Hypothalamus (tissue), 51 donors: ENCODE data around the gene SULT2A1.
"Not testable (repeated sequence)": the region's sequence is repeated elsewhere in the genome, so short reads cannot be mapped to it uniquely, and the experiment has no call there.

Source experiments
- DNase-seq, 51 donors: peaks; one replicate each; lab custom pipeline; 2025; lab: John Stamatoyannopoulos, UW

SULT2A1 gene

DNA sequence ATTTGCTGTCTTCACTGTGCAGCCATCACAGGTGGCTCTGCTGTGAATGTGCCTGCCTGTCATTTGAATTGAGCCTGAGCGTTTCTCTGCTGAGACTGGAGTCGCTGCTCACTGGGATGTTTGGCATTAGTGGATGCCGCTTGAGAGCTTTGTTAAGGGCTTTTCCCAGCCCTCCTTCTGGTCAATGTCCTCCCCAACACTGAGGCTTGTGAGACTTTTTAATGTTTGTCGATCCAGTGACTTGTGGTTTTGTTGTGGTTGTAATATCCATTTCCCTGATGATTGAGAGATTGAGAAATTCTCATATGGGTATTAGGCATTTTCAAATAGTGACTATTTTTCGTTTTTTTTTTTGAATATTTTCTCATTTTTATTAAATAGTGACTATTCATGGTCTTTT is 24.5 kb downstream of the SULT2A1 start:
- DNase-seq, result no peak

DNA sequence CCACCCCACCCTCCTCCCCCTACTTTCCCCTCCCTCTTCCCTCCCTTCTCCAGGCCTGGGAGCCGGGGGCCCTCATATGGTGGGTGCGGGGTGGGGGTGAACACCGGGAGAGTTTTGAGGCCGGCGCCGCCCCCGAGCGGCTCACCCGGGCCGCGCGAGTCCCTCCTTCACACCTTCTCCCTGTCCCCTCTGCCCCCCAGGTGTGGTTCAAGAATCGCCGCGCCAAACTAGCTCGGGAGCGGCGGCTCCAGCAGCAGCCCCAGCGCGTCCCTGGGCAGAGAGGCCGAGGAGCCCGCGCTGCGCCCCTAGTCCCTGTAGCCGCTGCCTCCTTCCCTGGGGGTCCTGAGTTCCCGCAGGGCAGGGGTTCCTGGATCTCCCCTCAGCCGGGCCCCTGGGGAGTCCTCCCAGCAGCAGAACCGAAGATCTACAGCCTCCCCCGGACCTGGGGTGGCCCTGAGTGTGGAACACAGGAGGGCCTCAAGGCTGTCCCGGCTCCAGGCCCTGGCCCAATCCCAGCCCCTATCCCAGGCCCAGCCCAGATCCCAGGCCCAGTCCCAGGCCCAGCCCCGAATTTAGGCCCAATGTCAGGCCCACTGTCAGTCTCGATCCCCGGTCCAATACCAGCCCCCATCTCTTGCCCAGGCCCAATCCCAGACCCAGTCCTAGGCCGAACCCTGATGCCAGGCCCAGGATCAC is 25.4 kb downstream of the SULT2A1 start:
- no peak for DNase-seq

DNA sequence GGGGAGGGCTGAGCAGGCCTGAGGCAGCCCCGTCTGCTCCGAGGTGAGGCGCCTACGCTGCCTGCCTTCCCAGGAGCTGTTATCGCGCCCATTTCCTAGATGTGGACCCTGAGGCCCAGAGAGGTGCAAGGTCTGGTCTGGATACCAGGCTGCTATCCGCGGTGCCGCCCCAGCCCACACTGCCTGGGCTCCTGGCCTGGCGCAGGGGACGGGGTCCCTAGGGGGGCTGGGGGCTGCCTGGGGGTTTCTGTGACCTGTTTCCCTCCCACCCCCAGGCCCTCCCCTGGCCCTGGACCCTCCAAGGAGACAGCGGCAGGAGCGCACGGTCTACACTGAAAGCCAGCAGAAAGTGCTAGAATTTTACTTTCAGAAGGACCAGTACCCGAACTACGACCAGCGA is 26.3 kb downstream of the SULT2A1 start:
- not testable (repeated sequence) for DNase-seq

DNA sequence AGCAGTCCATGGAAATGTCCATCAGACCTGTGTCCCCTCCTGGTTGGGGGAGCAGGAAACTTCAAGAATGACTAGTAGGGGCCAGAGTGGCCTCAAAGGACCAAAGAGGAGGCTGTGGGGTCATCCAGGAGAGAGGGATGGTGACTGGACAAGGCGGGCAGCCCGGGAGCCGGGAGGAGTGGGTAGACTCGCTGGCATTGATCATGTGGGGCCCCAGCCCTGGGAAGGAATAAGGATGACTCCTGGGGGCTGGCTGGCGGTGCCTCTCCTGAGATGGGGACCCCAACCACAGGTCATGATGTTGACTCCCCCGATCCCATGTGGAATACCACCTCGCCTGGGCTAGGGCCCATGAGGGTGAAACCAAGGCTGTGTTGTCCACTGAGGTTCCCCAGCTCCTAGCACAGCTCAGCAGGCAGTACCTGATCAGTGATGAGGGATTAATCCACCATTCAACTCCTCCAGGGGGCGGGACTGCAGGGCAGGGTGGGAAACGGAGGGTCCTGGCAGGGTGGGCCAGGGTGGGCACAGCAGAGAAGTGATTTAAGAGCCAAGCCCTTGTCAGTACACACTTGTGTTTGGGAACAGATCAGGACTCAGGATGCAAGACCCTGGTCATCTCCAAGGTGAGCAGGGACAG is 27.3 kb downstream of the SULT2A1 start, which contains the start of gene TPRX2:
TPRX2 (plus strand) TSS at position 590 of the 640 bp plus-strand sequence; CDS start at position 602, 12 bp downstream.
- DNase-seq, result not testable (repeated sequence)

DNA sequence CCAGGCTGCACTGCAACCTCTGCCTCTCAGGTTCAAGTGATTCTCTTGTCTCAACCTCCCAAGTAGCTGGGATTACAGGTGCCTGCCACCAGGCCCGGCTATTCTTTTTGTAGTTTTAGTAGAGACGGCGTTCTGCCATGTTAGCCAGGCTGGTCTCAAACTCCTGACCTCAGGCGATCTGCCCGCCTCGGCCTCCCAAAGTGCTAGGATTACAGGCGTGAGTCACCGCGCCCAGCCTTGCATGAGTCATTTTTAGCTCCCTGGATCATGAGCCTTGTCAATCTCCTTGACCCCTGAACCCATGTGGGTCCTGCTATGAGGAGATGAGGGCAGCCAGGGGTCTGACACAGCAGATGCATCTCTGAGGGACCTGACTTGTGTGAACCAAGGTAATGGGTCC is 27.9 kb downstream of the SULT2A1 start:
- DNase-seq, result not testable (repeated sequence)

DNA sequence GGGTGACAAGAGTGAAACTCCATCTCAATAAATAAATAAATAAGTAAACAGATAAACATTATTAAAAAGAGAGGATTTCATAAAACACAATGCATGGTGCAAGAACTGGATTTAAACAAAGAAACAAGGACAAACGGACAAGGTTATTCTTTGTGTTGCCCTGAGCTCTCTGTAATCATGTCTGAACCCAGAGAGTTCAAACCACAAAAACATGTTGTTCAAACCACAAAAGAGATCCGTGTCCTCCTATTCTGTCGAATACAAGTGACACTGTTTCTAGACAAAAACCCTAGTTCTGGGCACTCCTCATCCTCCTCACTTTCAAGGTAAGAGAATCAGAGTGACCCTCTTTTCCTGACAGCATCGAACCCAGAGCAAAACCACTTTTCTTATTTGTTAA is 31.7 kb downstream of the SULT2A1 start:
- DNase-seq, result no peak

DNA sequence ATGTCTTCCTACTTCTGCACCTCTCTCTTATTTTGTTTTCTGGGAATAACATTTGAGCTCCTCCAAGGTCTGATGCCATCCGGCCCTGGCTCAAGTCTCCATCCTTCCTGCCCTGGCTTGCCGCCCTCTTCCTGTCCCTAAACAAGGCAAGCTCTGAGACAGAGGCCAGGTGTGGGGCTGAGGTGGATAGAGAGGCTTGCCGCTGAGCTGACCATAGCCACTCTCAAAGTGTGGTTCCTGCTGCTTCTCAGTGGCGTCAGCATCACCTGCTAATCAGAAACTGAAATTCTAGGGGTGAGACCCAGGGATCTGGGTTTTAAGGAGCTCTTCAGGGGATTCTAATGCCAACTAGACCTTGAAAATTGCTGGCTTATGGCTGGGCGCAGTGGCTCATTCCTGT is 33.1 kb downstream of the SULT2A1 start:
- DNase-seq, result no peak

DNA sequence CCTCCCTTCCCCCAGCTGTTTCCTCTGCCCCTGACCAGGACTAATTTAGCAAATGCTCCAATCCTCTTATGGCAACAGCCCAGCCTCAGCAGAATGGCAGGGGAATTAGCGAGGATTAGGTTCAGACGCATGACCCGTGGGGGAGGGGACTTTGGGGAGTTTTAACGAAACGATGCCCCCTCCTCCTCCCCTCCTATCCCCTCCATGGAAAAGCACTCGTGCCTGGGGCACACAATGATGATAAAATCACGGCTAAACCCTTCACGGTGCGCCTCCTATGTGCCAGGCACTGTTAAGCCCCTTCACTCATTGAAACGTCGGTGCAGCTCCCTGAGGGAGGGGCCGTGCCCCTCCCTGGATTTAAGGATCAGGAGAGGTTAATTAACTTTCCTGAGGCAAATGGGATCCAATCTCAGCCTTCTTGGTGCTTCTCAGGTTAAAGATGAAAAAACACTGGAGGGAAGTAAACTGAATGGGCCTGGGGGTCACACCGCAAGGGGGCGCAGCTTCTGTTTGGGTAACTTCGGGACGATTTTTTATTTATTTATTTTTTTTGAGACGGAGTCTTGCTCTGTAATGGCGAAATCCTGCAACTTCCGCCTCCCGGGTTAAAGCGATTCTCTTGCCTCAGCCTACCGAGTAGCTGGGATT is 37.2 kb downstream of the SULT2A1 start:
- DNase-seq, result no peak

DNA sequence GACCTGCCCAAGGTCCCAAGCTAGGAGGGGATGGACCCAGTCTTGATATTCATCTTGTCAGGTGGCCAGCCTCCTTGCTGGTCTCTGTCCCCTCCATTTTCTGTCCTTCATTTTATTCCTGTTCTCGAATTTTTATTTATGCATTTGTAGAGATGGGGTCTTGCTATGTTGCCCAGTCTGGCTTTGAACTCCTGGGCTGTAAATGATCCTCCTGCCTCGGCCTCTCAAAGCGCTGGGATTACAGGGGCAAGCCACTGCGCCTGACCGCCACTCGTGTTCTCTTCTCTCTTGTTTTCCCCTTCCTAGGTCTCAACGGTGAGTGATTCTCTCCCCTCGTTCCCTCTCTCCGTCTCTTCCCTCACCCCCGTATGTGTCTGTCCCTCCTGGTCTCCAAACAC is 37.7 kb downstream of the SULT2A1 start:
- no peak for DNase-seq

DNA sequence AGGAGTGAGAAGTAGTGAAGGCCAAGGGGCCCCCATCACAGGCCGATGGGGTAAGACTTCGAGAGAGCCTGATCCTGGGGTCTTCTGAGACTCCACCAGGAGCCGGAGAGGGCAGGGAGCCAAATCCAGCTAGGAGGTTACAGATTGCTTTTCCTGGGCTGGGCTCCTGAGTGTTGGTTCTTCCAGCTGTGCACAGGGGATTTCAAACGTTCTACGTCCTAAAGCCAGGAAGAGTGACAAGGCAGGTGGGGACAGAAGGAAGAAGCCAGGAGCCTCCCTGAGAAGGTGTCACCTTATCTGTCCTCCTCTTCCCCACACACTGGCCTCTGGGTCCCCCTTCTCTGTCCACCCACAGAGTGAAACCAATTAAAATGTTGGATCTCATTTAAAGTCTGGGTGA is 43.2 kb downstream of the SULT2A1 start:
- no peak for DNase-seq

DNA sequence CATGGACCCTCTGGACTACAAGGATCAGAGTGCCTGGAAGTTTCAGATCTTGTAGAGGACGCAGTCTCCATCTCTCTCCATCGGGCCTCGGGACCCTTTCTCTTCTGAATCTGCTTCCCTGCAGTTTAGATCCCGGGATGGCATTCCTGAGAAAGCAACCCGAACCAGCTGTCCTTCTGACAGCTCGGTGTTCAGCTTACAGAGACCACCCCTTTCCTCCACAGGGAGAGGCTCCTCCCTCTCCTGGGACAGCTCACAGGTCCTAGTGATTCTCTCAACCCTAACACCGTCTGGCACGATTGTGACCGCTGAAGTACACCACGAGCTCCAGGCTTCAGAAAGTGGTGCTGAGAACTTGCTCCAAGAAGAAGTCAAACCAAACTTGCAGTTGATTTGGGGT is 46.2 kb downstream of the SULT2A1 start:
- no peak for DNase-seq

DNA sequence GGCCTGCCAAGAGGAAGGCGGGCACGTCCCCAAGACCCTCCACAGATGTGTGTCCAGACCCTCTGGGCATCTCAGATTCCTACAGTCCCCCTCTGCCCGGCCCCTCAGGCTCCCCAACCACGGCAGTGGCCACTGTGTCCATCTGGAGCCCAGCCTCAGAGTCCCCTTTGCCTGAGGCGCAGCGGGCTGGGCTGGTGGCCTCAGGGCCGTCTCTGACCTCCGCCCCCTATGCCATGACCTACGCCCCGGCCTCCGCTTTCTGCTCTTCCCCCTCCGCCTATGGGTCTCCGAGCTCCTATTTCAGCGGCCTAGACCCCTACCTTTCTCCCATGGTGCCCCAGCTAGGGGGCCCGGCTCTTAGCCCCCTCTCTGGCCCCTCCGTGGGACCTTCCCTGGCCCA is 46.7 kb downstream of the SULT2A1 start:
- no peak for DNase-seq

DNA sequence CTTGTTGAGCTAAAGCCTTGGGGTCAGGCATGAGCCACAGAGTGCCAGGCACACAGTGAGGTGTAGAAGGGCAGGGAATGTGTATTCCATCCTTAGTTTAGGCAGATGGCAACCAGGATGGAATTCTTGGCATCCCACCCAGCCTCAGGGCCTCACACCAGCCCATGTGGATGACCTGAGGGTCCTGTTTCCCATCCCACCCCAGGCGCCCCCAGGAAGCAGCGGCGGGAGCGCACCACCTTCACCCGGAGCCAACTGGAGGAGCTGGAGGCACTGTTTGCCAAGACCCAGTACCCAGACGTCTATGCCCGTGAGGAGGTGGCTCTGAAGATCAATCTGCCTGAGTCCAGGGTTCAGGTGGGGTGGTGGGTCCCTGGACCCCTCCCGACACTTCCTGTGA is 50.1 kb downstream of the SULT2A1 start:
- DNase-seq, result no peak

DNA sequence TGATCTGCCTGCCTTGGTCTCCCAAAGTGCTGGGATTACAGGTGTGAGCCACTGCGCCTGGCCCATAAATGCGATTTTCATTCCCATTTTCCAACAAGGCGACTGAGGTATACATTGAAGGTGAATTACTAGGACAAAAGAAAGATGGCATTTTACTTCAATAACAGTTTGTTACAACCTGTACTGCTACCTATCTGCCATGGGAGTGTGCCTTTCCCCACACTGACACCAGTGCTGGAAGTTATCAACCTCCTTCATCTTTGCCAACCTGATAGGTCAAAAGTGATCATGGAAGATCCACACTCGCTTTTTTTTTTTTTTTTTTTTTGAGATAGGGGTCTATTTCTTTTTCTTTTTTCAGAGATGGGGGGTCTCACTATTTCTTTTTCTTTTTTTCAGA is 53.4 kb downstream of the SULT2A1 start:
- DNase-seq, result no peak

DNA sequence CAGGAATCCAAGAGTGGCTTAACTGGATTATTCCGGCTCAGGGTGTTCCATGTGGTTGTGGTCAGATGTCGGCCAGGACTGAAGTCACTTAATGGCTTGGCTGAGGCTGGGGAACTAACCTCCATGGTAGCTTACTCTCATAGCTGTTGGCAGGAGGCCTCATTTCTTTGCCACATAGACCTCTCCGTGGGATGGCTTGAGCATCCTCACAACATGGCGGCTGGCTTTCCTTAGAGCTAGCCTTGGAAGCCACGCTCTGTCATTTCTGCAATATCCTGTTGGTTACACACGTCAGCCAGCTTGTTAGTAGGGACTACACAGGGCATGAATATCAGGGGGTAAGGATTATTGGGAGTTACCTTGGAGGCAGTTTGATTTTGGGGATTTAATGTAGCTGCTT is 59.3 kb downstream of the SULT2A1 start:
- no peak for DNase-seq

DNA sequence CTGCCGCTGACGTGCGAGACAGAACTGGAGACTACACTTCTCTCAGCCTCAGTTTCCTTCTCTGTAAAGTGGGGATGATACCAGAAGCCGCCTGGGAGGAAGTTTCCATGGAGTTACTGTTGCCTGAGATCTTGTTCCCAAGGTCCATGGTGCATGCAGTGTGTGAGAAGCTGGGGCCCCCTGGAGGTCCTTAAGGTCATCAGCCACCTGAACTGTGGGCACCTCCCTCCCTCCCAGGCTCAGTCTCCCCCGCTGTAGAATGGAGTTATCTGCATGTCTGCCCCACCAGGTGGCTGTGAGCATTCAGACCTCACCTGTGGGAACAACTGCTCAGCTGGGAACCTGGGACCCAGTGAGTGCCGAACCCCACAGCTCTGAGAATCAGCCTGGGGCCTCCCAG is 61.7 kb downstream of the SULT2A1 start:
- DNase-seq, result no peak

DNA sequence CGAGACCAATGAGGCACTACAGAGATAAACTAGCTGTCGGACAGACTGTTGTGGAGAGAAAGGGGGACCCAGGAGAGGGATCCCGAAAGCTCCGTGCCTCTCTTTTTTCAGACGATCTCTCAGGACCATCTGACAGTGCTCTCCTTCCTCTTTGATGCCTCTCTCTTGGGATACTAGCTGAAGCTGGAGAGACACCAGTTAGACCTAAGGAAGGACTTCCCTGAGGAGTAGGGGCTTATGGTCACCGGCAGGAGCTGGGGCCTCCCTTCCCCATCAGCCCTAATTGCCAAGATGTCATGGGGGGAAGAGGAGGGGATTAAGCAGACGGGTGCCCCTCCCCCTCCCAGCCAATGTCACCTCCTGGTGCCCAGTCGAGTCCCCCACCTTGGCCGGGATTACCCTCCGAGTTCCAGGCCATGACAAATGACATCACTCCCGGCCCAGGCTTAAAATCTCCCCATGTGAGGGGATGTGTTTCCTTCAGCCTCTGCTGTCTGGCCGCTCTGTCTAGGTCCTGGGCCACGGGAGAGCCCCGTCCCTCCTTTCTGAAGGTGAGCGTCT is 64.6 kb downstream of the SULT2A1 start, which contains the start of gene CRX:
CRX (plus strand) TSS at position 478 of the 561 bp plus-strand sequence. CDS start 12,507 bp downstream, outside the sequence.
- no peak for DNase-seq
